K562 (cell line): Measurements from ENCODE around the gene VARS1. TPM values are rescaled to one million over a fixed set of nuclear protein-coding genes. Genes with fewer than 3 reads are reported as not detected.
A peak's percentile ranks its signal among the peaks of the same experiment; 100 is the strongest.

Experiments used
- CBX8 ChIP-seq: fragments of 200-600 bp; sonication (generic); IDR thresholded peaks from 2 replicates; pipeline ENCODE4 v1.6.1; 2012; ENCODE audit warnings: borderline replicate concordance, mixed run types, low read depth, mild to moderate bottlenecking, moderate library complexity, mixed read lengths, low read length, control low read depth, inconsistent platforms; ENCODE audit not compliant: poor library complexity, severe bottlenecking; ENCODE audit errors: extremely low read depth
- E2F6 ChIP-seq, 2 experiments: IDR thresholded peaks; 2 replicates each; pipeline ENCODE4 v1.6.1; 2011; ENCODE audit warnings: borderline replicate concordance in 1 of 2, control low read depth in 1 of 2, low read depth in 1 of 2, low read length in 1 of 2, mild to moderate bottlenecking in 1 of 2, mixed read lengths in 1 of 2, moderate library complexity in 1 of 2; ENCODE audit not compliant: insufficient read depth in 1 of 2, insufficient read length in 1 of 2, poor library complexity in 1 of 2, severe bottlenecking in 1 of 2; ENCODE audit errors: extremely low read depth in 1 of 2
- ETV5 ChIP-seq: sonication (generic); formaldehyde crosslinking; IDR thresholded peaks from 2 replicates; pipeline ENCODE4 v1.4.0; 2020; ENCODE audit warnings: low read depth, mild to moderate bottlenecking, missing genetic modification reagents
- HNRNPL ChIP-seq: fragments of 200-400 bp; formaldehyde crosslinking; IDR thresholded peaks from 2 replicates; pipeline ENCODE4 v1.6.1; 2017; ENCODE audit warnings: low read depth, mild to moderate bottlenecking, low read length
- KAT8 ChIP-seq: fragments of 450-650 bp; IDR thresholded peaks from 2 replicates; pipeline ENCODE4 v1.6.1; 2016; ENCODE audit warnings: low read depth, mild to moderate bottlenecking
- MTF1 ChIP-seq: fragments of 250-450 bp; sonication (Bioruptor Pico); IDR thresholded peaks from 2 replicates; pipeline ENCODE4 v1.9.0; 2021; ENCODE audit warnings: moderate library complexity, mild to moderate bottlenecking, inconsistent platforms, borderline replicate concordance
- NFXL1 ChIP-seq: fragments of 450-650 bp; formaldehyde crosslinking; IDR thresholded peaks from 2 replicates; pipeline ENCODE4 v1.4.0; 2021; ENCODE audit warnings: mild to moderate bottlenecking
- POLR2G ChIP-seq: fragments of 200-400 bp; formaldehyde crosslinking; IDR thresholded peaks from 2 replicates; pipeline ENCODE4 v1.6.1; 2017; ENCODE audit warnings: low read depth, mild to moderate bottlenecking, antibody characterized with exemption, low read length, moderate library complexity
- SAFB2 ChIP-seq: fragments of 200-400 bp; formaldehyde crosslinking; IDR thresholded peaks from 2 replicates; pipeline ENCODE4 v1.6.1; 2018; ENCODE audit warnings: borderline replicate concordance, low read length, low read depth, moderate library complexity; ENCODE audit not compliant: severe bottlenecking
- TCFL5 ChIP-seq: fragments of 250-450 bp; sonication (Bioruptor Pico); conservative IDR thresholded peaks from 2 replicates; pipeline ENCODE4 v1.6.1; 2021; ENCODE audit warnings: mild to moderate bottlenecking, moderate library complexity, matching md5 sums
- THAP12 ChIP-seq: fragments of 250-450 bp; sonication (Bioruptor Pico); IDR thresholded peaks from 2 replicates; pipeline ENCODE4 v1.9.0; 2021; ENCODE audit warnings: mild to moderate bottlenecking, inconsistent platforms
- ZKSCAN1 ChIP-seq: fragments of 150-350 bp; IDR thresholded peaks from 2 replicates; pipeline ENCODE4 v1.6.1; 2016; ENCODE audit warnings: low read depth, low read length
- ZNF311 ChIP-seq: fragments of 250-450 bp; sonication (Bioruptor Pico); IDR thresholded peaks from 2 replicates; pipeline ENCODE4 v1.4.0; 2020; ENCODE audit warnings: mild to moderate bottlenecking, moderate library complexity
- ZNF41 ChIP-seq: fragments of 250-450 bp; sonication (Bioruptor Pico); conservative IDR thresholded peaks from 2 replicates; pipeline ENCODE4 v1.4.0; 2020; ENCODE audit warnings: mild to moderate bottlenecking
- ZNF655 ChIP-seq: fragments of 250-450 bp; sonication (Bioruptor Pico); IDR thresholded peaks from 2 replicates; pipeline ENCODE4 v1.5.0; 2021
- polyA plus RNA-seq, 8 experiments: library from polyadenylated mRNA; depleted of rRNA in 4 of 8; stranded (reverse) in 5 of 8; unstranded in 3 of 8; fragments of >200 nt; fragmentation: Nextera tagmentation in 2 of 8; fragmentation: Illumina TruSeq in 1 of 8; extraction: Ambion mirVana in 2 of 8; extraction: Trizol in 1 of 8; gene quantifications; 2 replicates each; pipeline versions ENCODE4 v1.2.1 to v1.2.3, GENCODE V29; 2011 to 2014; ENCODE audit warnings: inconsistent platforms in 1 of 8, missing spikeins in 1 of 8
- total RNA-seq, 7 experiments: library from RNA; depleted of rRNA in 6 of 7; stranded (reverse); fragments of >200 nt in 6 of 7; fragmentation: Illumina TruSeq in 2 of 7; extraction: Trizol in 2 of 7; gene quantifications; 2 replicates each; pipeline versions ENCODE4 v1.2.1 to v1.2.3, GENCODE V29; 2011 to 2021; ENCODE audit warnings: low replicate concordance in 1 of 7
- TF ChIP-seq, protein P1 (sequence below): fragments of 250-450 bp; sonication (Bioruptor Pico); IDR thresholded peaks from 2 replicates; pipeline ENCODE4 v1.4.0; 2020; ENCODE audit warnings: mild to moderate bottlenecking, moderate library complexity, borderline replicate concordance

The VARS1 gene
- total and polyA plus RNA-seq, 9 of the 15 experiments (the other 6 are each of a cell fraction or from before 2014, with no cell fraction given), result 2.9 to 488 (median 130) TPM

- TF ChIP-seq ZNF655 (CRISPR knock-in tag) (no peak), POLR2G (no peak), THAP12 (CRISPR knock-in tag) (no peak), ZNF311 (CRISPR knock-in tag) (no peak), NFXL1 (CRISPR knock-in tag) (no peak), KAT8 (no peak), ZKSCAN1 (peak; percentile 78), ETV5 (CRISPR knock-in tag) (peak; percentile 73; the same call in 1 of the 2 replicates), TCFL5 (CRISPR knock-in tag) (no peak), E2F6 (IDR thresholded peaks at IDR 0.05; ENCODE audit: borderline replicate concordance in 1 of 2, extremely low read depth in 1 of 2, insufficient read depth in 1 of 2, insufficient read length in 1 of 2, low read depth in 1 of 2, low read length in 1 of 2, poor library complexity in 1 of 2, severe bottlenecking in 1 of 2) (peak in 1 of 2 experiments; percentile 32), ZNF41 (CRISPR knock-in tag) (no peak), HNRNPL (no peak), SAFB2 (no peak), CBX8 (no peak), MTF1 (no peak)
- TF ChIP-seq, protein P1, sequence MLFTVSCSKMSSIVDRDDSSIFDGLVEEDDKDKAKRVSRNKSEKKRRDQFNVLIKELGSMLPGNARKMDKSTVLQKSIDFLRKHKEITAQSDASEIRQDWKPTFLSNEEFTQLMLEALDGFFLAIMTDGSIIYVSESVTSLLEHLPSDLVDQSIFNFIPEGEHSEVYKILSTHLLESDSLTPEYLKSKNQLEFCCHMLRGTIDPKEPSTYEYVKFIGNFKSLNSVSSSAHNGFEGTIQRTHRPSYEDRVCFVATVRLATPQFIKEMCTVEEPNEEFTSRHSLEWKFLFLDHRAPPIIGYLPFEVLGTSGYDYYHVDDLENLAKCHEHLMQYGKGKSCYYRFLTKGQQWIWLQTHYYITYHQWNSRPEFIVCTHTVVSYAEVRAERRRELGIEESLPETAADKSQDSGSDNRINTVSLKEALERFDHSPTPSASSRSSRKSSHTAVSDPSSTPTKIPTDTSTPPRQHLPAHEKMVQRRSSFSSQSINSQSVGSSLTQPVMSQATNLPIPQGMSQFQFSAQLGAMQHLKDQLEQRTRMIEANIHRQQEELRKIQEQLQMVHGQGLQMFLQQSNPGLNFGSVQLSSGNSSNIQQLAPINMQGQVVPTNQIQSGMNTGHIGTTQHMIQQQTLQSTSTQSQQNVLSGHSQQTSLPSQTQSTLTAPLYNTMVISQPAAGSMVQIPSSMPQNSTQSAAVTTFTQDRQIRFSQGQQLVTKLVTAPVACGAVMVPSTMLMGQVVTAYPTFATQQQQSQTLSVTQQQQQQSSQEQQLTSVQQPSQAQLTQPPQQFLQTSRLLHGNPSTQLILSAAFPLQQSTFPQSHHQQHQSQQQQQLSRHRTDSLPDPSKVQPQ, result no peak
Measured at GRCh38 chr6:31769684-31770371, 25.7 kb downstream of the VARS1 start (continued).
